ENCODE measurements around the gene CELSR1. TPM values are rescaled to one million over a fixed set of nuclear protein-coding genes. Genes with fewer than 3 reads are reported as not detected.

CELSR1 gene
- total RNA-seq, 2 donors from 2014 or later: 24.2 to 38.2 TPM

GRCh38 chr22:46442217-46442853, 95.1 kb downstream of the CELSR1 start:
- peak overlapping the region in 1 of 2 donors; percentile 80 for H3K27ac ChIP-seq

DNA sequence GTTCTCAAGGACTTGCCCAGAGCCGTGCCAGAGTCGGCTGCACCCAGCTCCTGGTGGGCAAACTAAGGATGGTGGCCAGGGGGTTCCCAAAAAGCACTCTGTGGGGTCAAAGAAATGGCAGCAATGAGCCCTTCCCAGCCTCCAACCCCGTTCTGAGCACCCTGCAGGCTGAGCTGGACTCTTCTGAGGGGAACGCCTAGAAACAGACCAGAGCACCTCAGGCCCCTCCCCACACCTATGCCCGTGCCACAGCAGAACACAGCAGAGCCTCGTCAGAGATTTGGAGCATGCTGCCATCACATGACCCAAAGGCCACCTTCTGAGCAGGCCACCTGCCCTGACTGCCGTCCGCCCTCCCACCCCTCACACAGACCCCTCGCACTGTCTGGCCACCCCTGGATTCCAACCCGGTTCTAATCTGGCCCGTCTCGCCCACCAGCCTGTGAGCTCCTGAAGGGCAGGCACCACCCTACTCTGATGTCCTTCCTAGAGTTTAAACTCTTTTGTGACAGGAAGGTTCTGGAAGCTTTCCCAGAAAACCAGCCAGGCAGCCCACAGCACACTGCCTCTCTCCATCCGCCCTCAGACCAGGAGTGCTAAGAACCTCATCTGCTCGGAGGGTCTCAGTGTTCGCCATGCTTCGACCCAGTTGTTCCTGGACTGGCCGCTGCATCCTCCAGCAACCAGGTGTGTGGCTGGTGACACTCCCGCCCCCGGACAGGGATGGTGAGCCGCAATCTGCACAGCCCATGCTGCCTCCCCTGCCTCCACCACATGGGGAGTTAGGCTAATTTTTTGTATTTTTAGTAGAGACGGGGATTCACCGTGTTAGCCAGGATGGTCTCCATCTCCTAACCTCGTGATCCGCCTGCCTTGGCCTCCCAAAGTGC, 97.6 kb downstream of the CELSR1 start:
- Histone ChIP-seq H3K36me3 (no peaks in the 10 kb centered on the region), H3K9me3 (no peaks in the 10 kb centered on the region), H3K27ac (no peak overlapping the region), H3K4me1 (replicated peaks) (no peaks in the 10 kb centered on the region), H3K27me3 (replicated peaks; ENCODE audit: insufficient read depth) (no peaks in the 10 kb centered on the region), H3K4me3 (no peak overlapping the region)
- intact Hi-C loops (cut with DNase I): no loop called here
- 70% methylated on average over 24 of the region's 24 CpGs for WGBS
- TF ChIP-seq POLR2A (IDR thresholded peaks at IDR 0.05) (no peak), POLR2AphosphoS5 (IDR thresholded peaks at IDR 0.05) (no peak)
- TF ChIP-seq, protein P1, sequence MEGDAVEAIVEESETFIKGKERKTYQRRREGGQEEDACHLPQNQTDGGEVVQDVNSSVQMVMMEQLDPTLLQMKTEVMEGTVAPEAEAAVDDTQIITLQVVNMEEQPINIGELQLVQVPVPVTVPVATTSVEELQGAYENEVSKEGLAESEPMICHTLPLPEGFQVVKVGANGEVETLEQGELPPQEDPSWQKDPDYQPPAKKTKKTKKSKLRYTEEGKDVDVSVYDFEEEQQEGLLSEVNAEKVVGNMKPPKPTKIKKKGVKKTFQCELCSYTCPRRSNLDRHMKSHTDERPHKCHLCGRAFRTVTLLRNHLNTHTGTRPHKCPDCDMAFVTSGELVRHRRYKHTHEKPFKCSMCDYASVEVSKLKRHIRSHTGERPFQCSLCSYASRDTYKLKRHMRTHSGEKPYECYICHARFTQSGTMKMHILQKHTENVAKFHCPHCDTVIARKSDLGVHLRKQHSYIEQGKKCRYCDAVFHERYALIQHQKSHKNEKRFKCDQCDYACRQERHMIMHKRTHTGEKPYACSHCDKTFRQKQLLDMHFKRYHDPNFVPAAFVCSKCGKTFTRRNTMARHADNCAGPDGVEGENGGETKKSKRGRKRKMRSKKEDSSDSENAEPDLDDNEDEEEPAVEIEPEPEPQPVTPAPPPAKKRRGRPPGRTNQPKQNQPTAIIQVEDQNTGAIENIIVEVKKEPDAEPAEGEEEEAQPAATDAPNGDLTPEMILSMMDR (IDR thresholded peaks at IDR 0.05): no peak
- peak; percentile 29 for DNase-seq (ENCODE audit: low spot score)

More at GRCh38 chr22:46442217-46442853, 95.1 kb downstream of the CELSR1 start:
- TF ChIP-seq POLR2A (IDR thresholded peaks at IDR 0.05) (no peak), POLR2AphosphoS5 (IDR thresholded peaks at IDR 0.05) (no peak)
- TF ChIP-seq, protein P1 (IDR thresholded peaks at IDR 0.05): no peak
- Histone ChIP-seq H3K4me1 (replicated peaks) (no peaks in the 10 kb centered on the region), H3K4me3 (no peak overlapping the region), H3K9me3 (no peaks in the 10 kb centered on the region), H3K27me3 (replicated peaks; ENCODE audit: insufficient read depth) (no peaks in the 10 kb centered on the region), H3K36me3 (no peaks in the 10 kb centered on the region)
- DNase-seq (ENCODE audit: low spot score): no peak
- intact Hi-C loops (cut with DNase I): no loop called here
- 94% methylated on average over 14 of the region's 14 CpGs for WGBS

DNA sequence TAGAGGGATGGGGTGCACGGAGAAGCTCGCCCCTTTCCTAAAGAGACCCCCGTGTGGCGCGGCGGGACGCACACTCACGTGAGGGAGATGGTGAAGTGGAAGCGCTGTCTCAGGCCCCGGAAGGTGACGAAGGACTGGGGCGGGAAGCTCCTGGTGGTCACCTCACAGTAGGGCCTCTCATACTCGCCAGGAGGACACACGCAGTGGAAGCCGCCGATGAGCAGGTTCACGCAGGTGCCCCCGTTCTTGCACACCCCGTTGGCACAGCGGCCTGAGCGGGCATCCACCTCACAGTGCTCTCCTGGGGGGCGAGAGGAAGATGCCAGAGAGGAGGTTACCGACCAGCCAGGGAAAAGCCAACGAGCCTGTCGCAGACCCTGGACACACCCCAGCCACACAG, 98.3 kb downstream of the CELSR1 start:
- TF ChIP-seq, protein P1 (IDR thresholded peaks at IDR 0.05): no peak
- TF ChIP-seq POLR2A (IDR thresholded peaks at IDR 0.05) (no peak), POLR2AphosphoS5 (IDR thresholded peaks at IDR 0.05) (no peak)
- Histone ChIP-seq H3K36me3 (no peaks in the 10 kb centered on the region), H3K27me3 (replicated peaks; ENCODE audit: insufficient read depth) (no peaks in the 10 kb centered on the region), H3K27ac (no peak overlapping the region), H3K9me3 (no peaks in the 10 kb centered on the region), H3K4me3 (no peak overlapping the region), H3K4me1 (replicated peaks) (no peaks in the 10 kb centered on the region)
- DNase-seq (ENCODE audit: low spot score): no peak
- intact Hi-C loops (cut with DNase I): no loop called here
- WGBS: 93% methylated on average over 14 of the region's 25 CpGs

- intact Hi-C loops (cut with DNase I): no loop called here
- Histone ChIP-seq H3K4me1 (replicated peaks) (no peaks in the 10 kb centered on the region), H3K27ac (no peak overlapping the region), H3K4me3 (no peak overlapping the region), H3K36me3 (no peaks in the 10 kb centered on the region), H3K9me3 (no peaks in the 10 kb centered on the region), H3K27me3 (replicated peaks; ENCODE audit: insufficient read depth) (no peaks in the 10 kb centered on the region)
- TF ChIP-seq, protein P1 (IDR thresholded peaks at IDR 0.05): no peak
- TF ChIP-seq POLR2AphosphoS5 (IDR thresholded peaks at IDR 0.05) (no peak), POLR2A (IDR thresholded peaks at IDR 0.05) (no peak)
- 47% methylated on average over 21 of the region's 21 CpGs for WGBS
- DNase-seq (ENCODE audit: low spot score): no peak
Measured at GRCh38 chr22:46437671-46438440, 99.6 kb downstream of the CELSR1 start.
